Suppressor macrophage (primary cell): ENCODE measurements around the gene FGF6.
"Not testable (repeated sequence)": the region's sequence is repeated elsewhere in the genome, so short reads cannot be mapped to it uniquely, and the experiment has no call there.

ENCODE experiments used
- DNase-seq, 4 experiments: peaks; one replicate each; pipeline ENCODE4 v3.0.0-alpha.2; 2020 to 2022
- total RNA-seq, 17 experiments: gene quantifications; one replicate each; lab custom pipeline; 2026; ENCODE audit warnings: mixed read lengths in 6 of 17, inconsistent platforms in 3 of 17; lab: John Stamatoyannopoulos, UW

Gene FGF6, protein sequence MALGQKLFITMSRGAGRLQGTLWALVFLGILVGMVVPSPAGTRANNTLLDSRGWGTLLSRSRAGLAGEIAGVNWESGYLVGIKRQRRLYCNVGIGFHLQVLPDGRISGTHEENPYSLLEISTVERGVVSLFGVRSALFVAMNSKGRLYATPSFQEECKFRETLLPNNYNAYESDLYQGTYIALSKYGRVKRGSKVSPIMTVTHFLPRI
- total RNA-seq = 0 to 1.1 (median 0) reads per million in 17 experiments

DNA sequence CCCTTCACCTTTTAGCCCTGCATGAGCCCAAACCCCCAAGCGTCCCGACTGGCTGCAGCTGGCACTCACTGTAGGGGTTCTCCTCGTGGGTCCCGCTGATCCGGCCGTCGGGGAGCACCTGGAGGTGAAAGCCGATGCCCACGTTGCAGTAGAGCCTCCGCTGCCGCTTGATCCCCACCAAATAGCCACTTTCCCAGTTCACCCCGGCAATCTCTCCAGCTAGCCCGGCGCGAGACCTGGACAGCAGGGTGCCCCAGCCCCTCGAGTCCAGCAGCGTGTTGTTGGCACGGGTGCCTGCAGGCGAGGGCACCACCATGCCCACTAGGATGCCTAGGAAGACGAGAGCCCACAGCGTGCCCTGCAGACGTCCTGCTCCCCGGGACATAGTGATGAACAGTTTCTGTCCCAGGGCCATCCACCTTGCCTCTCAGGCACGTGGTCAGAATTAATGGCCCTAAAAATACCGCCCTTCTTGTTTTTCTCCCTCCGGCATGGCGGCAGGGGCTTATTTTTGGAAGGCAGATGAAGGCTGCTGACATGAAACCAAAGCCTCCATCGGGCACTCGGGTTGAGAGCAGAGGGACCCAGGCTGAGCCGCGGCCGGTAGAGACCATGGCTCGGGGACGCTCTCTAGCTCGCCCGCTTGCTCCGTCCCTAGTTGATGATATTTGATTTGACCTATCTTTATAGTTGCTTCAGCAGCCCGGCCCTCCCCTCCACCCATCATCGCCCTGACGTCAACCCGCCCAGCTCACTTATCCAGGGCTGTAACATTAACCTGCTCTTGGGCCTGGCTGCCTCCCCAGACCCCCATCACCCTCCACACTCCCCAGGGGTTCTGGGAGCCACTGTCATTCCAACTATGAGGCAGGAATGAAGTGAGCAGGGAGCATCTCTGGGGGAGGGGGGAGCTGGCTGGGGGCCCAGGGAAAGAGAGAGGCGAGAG is at the start of gene FGF6:
FGF6 (minus strand) TSS at position 660 of the 946 bp plus-strand sequence; CDS start at position 415, 245 bp downstream.
- DNase-seq = no peak

DNA sequence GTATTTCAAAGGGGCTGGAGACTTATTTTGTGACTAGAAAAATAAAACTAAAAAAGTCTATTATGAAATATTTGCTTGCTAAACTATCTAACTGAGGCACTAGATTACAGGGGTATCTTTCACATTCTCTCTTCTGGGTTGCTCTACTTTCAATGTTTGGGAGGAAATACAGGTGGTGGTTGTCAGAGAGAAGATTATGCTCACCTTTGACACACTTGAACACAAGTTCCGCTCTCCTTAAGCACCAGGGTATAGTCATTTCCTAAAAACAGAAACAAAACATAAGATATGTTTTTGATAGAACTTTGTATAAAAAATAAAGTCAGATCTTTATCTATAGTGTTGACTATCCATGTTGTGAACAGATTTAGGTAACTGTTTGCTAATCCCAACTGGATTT is 45.4 kb upstream of the FGF6 start:
- DNase-seq = no peak

DNA sequence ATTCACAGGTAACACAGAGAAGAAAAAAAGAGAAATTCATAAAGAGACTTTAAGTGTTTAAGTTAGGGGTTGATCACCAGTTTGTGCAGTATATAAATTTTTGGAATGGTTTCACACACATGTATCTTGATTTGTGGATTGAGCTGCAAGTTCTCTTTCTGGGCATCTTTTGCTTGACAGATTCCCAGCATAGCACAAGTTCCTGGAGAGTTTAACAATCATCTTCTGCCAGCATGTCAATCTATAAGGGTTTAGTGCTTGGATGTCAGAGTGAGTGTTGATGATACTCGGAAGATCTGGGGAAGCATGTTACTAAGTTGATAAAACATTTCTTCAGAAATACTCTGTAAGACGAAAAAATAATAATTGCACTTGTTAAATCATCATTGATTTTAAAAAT is 43.9 kb upstream of the FGF6 start:
- no peak for DNase-seq

DNA sequence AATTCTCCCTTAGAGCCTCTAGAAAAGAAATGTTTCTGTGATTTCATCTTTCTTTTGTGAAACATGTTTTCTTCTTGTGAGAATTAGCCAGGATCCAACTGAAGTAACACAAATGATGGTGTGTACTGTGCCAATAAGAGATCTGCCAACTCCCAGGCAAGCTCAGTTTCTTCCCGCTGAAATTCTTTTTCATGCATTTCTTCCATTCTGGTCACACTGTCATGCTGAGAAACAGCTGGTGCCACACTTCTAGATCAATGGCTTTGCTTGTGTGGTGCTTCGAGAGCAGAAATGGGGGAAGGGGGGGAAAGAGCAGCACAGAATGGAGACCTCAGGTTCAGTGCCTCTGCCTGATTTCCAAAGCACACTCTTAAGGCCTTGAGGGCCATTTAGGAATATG is 41.4 kb upstream of the FGF6 start:
- DNase-seq = no peak

DNA sequence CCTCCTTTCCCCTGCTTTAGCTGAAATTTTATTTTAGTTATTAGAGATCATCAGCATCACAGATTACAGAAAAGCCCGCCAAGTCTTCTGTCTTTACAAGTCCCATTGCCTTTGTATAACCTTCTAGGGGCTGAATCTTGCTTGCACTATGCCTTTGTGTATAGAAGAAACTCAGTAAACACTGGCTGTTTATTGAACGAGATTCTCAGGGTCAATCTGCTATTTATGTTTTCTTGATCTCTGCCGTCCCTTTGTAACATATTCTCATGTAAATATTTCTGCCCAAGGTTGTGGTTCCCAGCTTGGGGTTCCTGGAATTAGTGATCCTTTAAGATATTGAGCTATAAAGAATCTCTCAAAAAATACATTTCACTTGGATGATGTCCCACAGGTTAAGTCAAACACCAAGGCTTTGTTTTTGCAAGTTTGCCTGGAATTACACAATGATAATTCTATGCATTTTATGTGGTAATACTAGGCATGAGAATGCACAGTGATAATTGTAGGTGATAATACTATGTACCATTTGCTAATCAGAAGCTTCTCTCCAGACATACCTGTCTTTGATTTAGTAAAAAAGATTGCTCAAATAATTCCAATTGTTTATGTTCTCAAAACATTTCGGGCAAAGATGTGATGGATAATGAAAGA is 40.6 kb upstream of the FGF6 start:
- DNase-seq = no peak

DNA sequence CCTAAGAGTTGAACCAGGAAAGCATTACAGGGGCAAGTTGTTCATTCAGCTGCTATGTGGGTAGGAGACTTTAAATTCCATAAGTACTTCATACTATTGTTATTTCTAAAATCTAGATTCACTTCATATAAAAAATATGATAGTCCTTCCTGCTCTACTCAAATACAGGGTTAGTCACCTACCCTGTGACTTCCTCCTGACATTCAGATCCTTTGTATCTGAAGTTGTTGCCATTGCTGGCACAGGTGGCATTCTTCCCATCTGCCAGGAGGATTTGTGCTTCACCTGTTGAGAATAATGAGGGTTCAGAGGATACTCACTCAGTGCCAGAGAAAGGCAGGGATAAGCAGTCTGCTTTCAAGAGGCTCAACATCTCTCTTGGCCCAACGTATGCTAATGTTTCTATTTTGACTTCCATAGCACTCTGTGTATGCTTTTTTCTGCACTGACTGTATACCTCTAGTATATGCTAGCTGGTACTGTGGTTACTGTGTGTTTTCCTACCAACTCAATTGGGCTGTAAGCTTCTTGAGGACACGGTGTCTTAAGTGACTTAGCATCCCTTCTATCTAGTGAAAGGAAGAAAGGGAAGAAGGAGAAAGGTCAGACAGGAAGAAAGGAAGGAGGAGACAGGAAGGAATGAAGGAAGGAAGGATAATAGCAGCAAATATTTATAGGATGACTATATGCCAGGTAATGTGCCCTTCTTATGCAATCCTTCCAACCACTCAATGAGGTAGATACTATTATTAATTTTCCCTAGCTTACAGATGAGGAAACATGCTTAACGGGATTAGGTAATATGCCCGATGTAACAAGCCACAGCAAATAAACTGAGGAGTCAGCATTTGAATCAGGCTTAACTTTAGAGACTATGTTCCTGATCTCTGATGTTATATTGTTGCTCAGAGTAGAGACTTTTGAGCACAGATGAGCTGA is 38.5 kb upstream of the FGF6 start:
- DNase-seq = peak in 3 of 4 experiments; percentile 6 to 43 (median 36)

DNA sequence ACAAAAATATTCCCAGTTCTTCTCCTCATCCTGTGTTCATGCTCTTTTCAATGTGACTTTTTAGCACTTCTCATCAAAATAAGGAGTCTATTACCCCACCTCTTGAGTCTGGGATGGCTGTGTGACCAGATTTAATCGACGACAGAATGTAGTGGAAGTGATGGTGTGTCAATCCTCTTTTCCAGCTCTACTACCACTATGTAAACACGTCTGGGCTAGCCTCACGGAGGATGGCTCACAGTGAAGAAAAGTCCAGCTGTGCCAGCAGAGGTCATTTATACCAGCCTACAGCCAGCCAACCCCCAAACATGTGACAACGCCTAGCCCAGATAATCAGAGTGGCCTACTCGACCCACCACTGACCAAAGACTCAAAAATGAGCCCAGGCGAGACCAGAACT is 37.3 kb upstream of the FGF6 start:
- no peak for DNase-seq

DNA sequence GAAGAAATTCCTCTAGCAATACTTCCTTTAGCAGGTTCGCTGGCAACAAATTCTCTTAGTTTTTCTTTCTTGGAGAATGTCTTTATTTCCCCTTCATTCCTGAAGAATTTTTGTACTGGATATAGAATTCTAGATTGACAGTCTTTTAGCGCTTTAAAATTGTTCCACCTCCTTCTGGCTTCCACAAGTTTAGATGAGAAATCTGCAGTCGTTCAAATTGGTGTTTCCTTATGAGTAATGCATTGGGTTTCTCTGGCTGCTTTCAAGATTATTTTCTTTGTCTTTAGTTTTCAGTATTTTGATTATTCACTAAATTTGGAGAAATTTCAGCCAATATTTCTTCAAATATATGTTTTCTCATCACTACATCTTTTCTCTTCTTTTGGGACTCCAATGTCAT is 33.3 kb upstream of the FGF6 start:
- DNase-seq = no peak

DNA sequence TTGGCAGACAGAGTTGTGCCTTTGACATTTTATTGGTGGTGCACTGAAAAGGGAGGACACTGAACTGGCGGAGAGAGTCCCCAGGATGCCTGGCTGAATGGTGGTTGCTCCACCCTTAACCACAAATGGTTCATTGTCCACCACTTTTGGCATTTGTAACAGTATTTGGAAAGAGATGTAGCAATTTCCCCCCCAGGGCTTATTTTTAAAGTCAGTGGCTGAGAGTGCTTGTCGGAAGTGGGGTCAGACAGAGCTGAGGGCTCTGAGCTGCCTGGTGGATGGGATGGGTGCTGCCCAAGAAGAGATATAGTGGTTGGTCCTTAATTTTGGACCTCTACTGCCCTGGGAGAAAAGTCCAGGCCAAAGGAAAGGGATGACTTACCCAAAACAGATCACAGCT is 31.5 kb upstream of the FGF6 start:
- DNase-seq = peak; percentile 15 to 47 (median 38)

DNA sequence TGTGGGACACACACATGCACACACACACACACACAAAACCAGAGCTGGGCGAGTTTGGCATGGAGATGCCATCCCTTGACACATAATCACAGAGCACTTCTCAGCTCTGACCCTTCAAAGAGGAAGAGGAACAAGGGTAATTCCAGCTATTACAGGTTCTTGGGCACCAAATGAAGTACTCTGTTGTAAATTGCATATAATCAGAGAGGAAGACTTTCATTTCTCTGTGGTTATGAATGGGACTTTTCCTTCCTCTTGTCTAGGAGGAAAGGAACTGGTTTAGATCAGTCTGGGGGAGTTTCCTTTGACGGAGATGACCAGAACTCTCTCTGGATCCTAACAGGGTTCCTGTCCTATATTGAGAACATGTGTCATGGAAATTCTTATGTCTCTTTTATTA is 26.4 kb upstream of the FGF6 start:
- DNase-seq = peak; percentile 51 to 85 (median 65)

DNA sequence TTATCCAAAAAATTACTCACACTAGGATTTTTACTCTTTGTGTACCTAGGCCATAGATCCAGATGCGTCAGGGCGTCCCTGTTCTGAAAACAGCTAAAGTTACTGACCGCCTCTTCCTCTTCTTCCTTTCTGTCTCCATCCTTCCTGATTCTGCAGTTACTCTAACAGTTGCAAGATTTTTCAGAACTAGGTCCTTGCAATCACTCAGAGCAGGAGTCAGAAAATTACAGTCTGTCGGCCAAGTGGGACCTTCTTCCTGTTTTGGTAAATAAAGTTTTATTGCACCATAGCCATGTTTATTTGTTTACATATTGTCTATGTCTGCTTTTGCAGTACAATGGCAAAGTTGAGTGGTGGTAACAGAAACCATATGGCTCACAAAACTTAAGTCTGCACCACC is 25.6 kb upstream of the FGF6 start:
- DNase-seq = peak; percentile 24 to 61 (median 46)

DNA sequence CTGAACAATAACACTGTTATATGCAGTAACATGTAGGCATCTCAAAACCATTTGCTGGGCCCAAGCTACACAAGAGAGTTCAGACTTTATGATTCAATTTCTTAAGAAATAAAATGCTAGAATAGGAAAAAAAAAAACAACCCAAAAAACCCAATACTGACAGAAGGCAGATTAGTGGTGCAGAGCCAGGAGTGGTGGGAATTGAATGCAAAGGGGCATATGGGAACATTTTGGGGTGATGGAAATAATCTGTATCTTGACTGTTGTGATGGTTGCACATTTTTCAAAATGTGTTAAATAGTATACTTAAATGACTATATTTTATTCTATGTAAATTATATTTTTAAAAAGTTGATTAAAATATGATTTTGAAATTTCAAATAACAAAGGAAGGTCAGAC is 23.4 kb upstream of the FGF6 start:
- DNase-seq = no peak

DNA sequence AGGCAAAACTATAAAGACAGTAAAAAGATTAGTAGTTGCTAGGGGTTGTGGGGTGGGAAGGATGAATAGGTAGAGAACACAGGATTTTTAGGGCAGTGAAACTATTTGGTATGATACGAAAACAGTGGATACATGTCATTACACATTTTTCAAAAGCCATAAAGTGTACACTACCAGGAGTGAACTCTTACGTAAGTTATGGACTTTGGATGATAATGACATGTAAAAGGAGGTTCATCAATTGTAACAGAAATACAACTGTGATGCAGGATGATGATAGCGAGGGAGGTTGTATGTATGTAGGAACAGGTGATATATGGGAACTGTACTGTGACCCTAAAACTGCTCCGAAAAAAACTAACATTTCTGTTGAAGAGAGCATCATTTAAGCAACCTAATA is 15.1 kb upstream of the FGF6 start:
- DNase-seq = no peak

DNA sequence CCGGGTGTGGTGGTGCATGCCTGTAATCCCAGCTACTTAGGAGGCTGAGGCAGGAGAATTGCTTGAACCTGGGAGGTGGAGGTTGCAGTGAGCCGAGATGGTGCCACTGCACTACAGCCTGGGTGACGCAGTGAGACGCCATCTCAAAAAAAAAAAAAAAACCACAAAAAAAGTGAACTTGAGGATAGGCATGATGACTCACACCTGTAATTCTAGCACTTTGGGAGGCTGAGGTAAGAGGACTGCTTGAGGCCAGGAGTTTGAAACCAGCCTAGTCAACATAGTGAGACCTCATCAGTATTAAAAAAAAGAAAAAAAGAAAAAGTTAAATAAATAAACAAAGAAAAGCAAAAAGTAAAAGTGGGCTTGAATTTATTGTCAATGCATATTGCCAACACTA is 10.2 kb upstream of the FGF6 start:
- DNase-seq = not testable (repeated sequence)

DNA sequence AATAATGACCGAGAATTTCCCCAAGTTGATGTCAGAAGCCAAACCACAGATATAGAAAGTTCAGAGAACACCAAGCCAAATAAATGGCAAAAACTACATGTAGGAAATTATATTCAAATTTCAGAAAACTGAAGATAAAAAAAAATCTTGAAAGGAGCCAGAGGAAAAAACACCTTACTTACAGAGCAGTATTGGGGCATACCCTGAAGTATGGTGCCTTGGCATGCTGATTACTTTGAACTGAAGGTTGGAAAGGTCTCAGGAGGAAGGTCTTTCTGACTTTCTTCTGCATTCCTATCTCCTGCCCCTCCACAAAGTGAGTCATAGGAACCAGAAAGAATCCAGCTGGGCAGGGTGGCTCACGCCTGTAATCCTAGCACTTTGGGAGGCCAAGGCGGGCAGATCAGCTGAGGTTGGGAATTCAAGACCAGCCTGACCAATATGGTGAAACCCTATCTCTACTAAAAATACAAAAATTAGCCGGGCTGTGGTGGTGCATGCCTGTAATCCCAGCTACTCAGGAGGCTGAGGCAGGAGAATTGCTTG is 8.8 kb upstream of the FGF6 start:
- no peak for DNase-seq

DNA sequence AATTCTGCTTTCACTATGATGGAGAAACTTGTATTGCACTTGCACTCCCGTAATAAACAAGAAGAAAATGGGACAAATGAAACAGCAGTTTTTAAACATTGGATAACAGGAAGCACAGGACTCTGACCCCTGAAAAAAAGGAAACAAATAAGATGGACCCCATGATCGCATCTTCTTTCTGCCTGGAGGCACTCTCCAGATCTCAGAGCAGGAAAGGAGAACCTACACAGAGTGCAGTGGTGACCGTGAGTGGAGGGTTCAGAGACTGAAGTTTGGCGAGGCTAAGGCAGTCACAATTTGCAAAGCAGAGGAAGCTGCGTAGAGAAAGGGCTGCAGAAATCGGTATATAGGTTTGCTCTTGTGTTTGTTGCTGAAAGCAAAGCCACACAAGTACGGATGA is 6.1 kb upstream of the FGF6 start:
- peak; percentile 19 to 44 (median 32) for DNase-seq

DNA sequence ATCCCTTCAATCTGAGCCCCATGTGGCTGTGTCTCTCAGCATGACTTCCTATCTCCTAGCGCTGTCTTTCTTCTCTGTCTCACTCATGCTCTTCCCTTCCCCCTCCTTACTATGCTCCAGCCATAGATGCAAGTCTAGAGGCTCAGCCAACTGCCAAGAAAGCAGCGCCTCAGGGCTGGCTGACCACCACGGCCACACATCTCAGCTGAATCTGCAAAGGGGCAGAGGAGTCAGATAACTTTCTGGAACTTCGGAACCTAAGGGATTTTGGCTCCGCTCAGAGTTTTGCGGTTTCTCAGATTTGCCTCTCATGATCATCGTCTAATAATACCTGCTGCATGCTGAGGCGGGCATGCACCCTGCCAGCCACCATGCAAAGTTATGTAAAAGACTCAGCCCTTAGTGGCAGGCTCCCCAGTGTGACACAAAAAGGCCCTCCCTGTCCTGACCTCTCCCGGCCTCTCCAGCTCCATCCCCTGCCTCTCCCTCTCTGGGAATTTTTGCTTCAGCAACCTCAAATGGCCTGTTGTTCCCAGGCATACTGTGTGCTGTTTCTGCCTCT is 5.0 kb upstream of the FGF6 start:
- no peak for DNase-seq

DNA sequence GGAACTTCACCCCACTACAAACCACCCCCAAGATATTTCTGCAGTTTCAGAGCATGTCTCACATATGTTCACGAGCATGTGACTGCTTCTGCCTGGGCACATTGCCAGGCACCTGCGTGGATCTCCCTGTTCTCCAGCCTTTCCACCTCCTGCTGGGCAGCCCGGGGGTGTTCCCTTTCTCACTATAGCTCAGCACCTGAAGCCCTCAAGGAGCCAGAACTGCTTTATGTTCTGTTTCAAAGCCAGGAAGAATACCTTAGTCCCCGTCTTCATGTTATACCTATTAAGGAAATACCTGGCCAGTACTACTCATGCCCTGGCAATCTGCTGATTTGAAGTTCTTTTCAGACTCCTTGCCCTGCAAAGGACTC is 4.2 kb upstream of the FGF6 start:
- DNase-seq = no peak

DNA sequence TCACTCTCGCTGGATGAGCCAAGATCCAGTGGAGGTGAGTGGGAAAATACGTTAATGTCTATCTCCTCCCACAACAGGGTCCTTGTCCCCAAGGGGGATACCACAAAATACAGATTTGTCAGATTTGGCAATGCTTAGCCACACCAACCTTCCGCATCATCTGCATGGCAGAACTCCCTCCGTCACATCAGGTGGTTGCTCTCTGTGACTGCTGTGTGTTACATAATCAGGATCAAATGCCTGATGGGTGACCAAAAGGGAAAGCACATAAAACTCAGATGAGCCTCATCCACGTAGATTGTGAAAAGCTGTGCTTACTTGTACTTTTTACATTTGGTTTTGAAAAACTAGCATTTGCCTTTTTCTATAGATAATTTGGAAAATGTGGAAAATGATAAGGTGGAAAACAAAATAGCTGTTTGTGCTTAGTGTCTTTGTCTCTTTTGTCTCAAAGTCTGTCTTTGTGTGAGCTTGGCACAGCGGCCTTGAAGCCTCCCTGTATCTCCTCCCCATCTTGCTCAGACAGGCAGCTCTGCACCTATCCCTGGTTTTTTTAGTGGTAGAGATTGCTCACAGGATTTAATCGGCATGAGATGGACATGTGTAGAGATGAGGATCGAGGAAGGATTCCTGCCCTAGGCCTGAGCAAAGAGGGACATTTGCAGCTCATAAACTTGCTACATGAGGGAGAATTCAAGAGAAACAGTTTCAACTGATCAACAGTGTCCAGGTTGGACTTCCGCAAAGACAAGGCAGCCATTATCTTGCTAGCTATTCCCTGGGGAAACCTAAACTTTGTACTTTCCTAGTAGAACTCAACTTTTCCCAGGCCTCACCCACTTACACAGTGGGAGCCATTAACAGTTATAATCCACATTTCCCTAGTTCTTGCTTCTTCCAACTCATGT is 3.6 kb upstream of the FGF6 start:
- DNase-seq = peak in 2 of 4 experiments; percentile 20 to 21

DNA sequence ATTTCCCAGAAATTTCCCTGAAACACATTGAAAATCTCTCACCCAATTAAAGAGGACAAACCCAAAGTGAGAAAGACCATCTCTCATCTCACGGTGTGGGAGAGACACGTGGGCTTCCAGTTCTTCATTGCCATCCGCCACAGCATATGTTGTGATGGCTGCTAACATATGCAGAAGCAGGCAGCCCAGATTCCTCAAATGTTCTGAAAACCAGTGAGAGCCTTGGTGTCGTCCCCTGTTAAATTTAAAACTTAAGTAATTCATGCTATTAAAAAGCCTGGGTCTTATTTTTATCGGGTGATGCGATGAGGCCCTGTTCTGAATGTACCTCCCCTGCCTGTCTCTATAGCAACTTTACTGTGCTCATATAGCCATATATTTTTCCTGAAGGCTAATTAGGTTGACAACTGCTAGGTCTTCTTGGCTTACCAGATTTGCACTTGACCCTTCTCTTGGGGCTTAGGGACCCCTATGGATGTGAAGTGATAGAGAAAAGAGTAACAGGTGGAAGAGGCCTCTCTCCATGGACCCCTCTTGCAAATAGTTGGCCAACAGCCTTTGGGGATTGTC is 2.8 kb upstream of the FGF6 start:
- DNase-seq = no peak
